Lower leg skin (tissue), 4 donors: ENCODE data around the gene SHISA6. TPM values are rescaled to one million over a fixed set of nuclear protein-coding genes. Genes with fewer than 3 reads are reported as not detected.

Experiments
- DNase-seq, 2 donors: peaks; one replicate each; pipeline ENCODE4 v3.0.0-alpha.2; 2019; ENCODE audit warnings: low spot score in 2 of 2
- H3K4me3 ChIP-seq: fragments of 200-600 bp; sonication (generic); 2 replicates; pipeline ENCODE4 v1.5.1; 2017; ENCODE audit warnings: mild to moderate bottlenecking, low read depth; ENCODE audit not compliant: poor library complexity, severe bottlenecking
- CTCF ChIP-seq, 3 donors: fragments of 450-650 bp; IDR thresholded peaks; one replicate each; pipeline ENCODE4 v1.5.1; 2016; ENCODE audit warnings: antibody characterized with exemption in 3 of 3, mild to moderate bottlenecking in 3 of 3, moderate library complexity in 2 of 3
- POLR2A ChIP-seq, 2 donors: fragments of 450-650 bp; IDR thresholded peaks; one replicate each; pipeline ENCODE4 v1.6.1; 2016 to 2017; ENCODE audit warnings: antibody characterized with exemption in 2 of 2, mild to moderate bottlenecking in 1 of 2, moderate library complexity in 1 of 2
- WGBS, 2 donors: methylation state at CpG; one replicate each; pipeline ENCODE4 v1.1.5; 2018; 5-methylcytosine and 5-hydroxymethylcytosine counted together
- intact Hi-C: fragments of 100-400 bp; cut with DNase I; formaldehyde crosslinking; loops from one replicate; pipeline ENCODE4 v1.15.0; 2023; ENCODE audit warnings: low total_unique reads
- total RNA-seq, 4 donors: library from RNA; depleted of rRNA; stranded (reverse); fragments of >200 nt; gene quantifications; one replicate each; pipeline ENCODE4 v1.1.0, GENCODE V29; 2016

SHISA6 gene
- total RNA-seq, 4 donors from 2014 or later, result 0.72 to 2.8 (median 1.4) TPM

- intact Hi-C loops, result no loop called here
- TF ChIP-seq CTCF (IDR thresholded peaks at IDR 0.05) (no peak), POLR2A (IDR thresholded peaks at IDR 0.05) (no peak)
- no peak for DNase-seq
- WGBS, 2 donors, result 67 to 82% methylated on average over 5 of the region's 5 CpGs
- H3K4me3 ChIP-seq, result no peak overlapping the region
Measured at GRCh38 chr17:11383157-11383556, 142.1 kb downstream of the SHISA6 start.

GRCh38 chr17:11384131-11384530, 143.1 kb downstream of the SHISA6 start:
- intact Hi-C loops, result no loop called here
- no peak overlapping the region for H3K4me3 ChIP-seq
- WGBS, 2 donors, result 82 to 86% methylated on average over 3 of the region's 3 CpGs
- no peak for TF ChIP-seq CTCF (IDR thresholded peaks at IDR 0.05)
- no peak for DNase-seq

GRCh38 chr17:11387610-11388009, 146.6 kb downstream of the SHISA6 start:
- TF ChIP-seq POLR2A (IDR thresholded peaks at IDR 0.05) (no peak), CTCF (IDR thresholded peaks at IDR 0.05) (no peak)
- intact Hi-C loops, result no loop called here
- WGBS, 2 donors, result 66 to 68% methylated on average over 2 of the region's 2 CpGs

DNA sequence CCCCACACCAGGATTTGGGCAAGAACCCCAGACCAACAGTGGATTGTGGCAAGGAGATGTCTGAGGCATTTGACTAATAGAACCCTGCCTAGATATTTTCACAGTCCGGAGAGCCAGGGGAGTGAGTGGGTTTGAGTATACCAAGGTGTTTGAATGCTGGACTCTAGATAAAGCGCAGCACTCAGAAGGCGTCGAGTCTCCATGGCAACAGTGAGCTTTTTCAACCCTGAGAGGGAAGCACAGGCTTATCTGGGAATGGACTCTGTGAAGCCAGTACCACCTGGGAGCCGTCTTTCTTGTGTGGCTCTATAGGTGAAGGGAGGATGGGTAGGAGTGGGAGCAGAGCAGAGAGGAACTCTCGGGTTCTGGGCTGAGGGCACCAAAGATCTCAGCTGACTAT, 147.0 kb downstream of the SHISA6 start:
- no peak for DNase-seq

More at GRCh38 chr17:11387610-11388009, 146.6 kb downstream of the SHISA6 start:
- no peak for DNase-seq
- H3K4me3 ChIP-seq, result no peak overlapping the region

DNA sequence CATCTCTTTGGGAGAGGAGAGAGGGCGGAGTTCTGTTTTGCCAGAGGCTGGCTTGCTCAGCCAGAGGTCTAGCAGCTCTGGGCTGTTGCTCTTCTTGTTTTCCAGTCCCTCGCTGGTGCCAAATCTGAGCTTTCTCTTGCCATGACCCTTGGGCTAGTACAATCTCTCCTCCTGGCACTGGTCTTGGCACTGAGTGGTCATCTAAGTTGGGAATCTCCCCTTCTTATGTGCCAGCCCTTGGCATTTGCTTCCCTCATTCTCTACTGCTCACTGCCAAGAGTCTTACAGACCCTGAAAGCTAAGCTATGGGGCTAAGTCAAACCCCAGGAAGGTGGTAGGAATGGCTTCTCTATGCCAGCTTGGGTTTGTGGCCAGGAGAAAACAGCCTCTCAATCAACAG, 148.6 kb downstream of the SHISA6 start:
- no peak for DNase-seq
- intact Hi-C loops, result no loop called here
- 58 to 72% methylated on average over 2 of the region's 2 CpGs for WGBS, 2 donors
- no peak for TF ChIP-seq CTCF (IDR thresholded peaks at IDR 0.05)
- no peak for TF ChIP-seq POLR2A (IDR thresholded peaks at IDR 0.05)
- no peak overlapping the region for H3K4me3 ChIP-seq

More for the DNA sequence above, 147.0 kb downstream of the SHISA6 start:
- intact Hi-C loops, result no loop called here
- no peak for TF ChIP-seq POLR2A (IDR thresholded peaks at IDR 0.05)
- WGBS, 2 donors, result 76 to 84% methylated on average over 6 of the region's 6 CpGs
- no peak overlapping the region for H3K4me3 ChIP-seq

- no peak for DNase-seq
Measured at GRCh38 chr17:11391134-11391533, 150.1 kb downstream of the SHISA6 start.

More at GRCh38 chr17:11391134-11391533, 150.1 kb downstream of the SHISA6 start:
- no peak overlapping the region for H3K4me3 ChIP-seq
- WGBS, 2 donors, result 68 to 80% methylated on average over 4 of the region's 4 CpGs
- no peak for TF ChIP-seq POLR2A (IDR thresholded peaks at IDR 0.05)
- TF ChIP-seq CTCF (IDR thresholded peaks at IDR 0.05), result no peak
- intact Hi-C loops, result no loop called here
